Omental fat pad (tissue), 4 donors: ENCODE measurements around the gene SLC6A3. TPM values are rescaled to one million over a fixed set of nuclear protein-coding genes. Genes with fewer than 3 reads are reported as not detected.

ENCODE experiments used
- ATAC-seq: fragments of 150-250 bp; one replicate; pipeline ENCODE4 v1.9.1; 2016; ENCODE audit warnings: mild to moderate bottlenecking, moderate library complexity; ENCODE audit not compliant: low FRiP score
- DNase-seq: peaks from one replicate; pipeline ENCODE4 v3.0.0-alpha.2; 2019; ENCODE audit warnings: low spot score
- total RNA-seq, 4 donors: library from RNA; depleted of rRNA; stranded (reverse); fragments of >200 nt; gene quantifications; one replicate each; pipeline ENCODE4 v1.1.0, GENCODE V29; 2016
- TF ChIP-seq, protein P1 (sequence below), 3 donors: fragments of 450-650 bp; IDR thresholded peaks; one replicate each; pipeline ENCODE4 v1.5.1; 2016 to 2017; ENCODE audit warnings: antibody characterized with exemption in 3 of 3, mild to moderate bottlenecking in 3 of 3, moderate library complexity in 2 of 3

SLC6A3 gene
- total RNA-seq, 4 donors from 2014 or later: 0.32 to 1.2 (median 0.55) TPM

DNA sequence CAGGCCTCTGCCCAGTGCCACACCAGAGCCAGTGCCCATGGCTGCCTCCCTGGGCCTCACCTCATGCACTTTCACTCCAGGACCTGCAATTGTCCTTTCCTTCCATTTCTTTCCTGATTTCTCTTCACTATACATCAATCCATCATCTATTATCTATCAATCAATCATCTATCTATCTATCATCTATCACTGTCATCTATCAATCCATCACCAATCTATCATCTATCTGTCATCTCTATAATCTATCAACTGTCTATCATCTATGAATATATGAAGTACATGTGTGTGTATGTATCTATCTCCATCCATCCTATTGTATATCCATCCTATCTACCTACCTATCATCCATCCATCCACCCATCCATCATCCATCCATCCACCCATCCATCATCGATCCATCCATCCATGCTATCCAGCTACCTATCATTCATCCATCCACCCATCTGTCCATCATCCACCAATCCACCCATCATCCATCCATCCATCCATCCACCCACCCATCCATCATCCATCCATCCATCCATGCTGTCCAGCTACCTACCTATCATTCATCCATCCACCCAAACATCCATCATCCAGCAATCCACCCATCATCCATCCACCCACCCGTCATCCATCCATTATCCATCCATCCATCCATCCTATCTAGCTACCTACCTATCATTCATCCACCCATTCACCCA is 26.9 kb downstream of the SLC6A3 start:
- no peak for ATAC-seq
- TF ChIP-seq, protein P1, sequence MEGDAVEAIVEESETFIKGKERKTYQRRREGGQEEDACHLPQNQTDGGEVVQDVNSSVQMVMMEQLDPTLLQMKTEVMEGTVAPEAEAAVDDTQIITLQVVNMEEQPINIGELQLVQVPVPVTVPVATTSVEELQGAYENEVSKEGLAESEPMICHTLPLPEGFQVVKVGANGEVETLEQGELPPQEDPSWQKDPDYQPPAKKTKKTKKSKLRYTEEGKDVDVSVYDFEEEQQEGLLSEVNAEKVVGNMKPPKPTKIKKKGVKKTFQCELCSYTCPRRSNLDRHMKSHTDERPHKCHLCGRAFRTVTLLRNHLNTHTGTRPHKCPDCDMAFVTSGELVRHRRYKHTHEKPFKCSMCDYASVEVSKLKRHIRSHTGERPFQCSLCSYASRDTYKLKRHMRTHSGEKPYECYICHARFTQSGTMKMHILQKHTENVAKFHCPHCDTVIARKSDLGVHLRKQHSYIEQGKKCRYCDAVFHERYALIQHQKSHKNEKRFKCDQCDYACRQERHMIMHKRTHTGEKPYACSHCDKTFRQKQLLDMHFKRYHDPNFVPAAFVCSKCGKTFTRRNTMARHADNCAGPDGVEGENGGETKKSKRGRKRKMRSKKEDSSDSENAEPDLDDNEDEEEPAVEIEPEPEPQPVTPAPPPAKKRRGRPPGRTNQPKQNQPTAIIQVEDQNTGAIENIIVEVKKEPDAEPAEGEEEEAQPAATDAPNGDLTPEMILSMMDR (IDR thresholded peaks at IDR 0.05): no peak
- no peak for DNase-seq

DNA sequence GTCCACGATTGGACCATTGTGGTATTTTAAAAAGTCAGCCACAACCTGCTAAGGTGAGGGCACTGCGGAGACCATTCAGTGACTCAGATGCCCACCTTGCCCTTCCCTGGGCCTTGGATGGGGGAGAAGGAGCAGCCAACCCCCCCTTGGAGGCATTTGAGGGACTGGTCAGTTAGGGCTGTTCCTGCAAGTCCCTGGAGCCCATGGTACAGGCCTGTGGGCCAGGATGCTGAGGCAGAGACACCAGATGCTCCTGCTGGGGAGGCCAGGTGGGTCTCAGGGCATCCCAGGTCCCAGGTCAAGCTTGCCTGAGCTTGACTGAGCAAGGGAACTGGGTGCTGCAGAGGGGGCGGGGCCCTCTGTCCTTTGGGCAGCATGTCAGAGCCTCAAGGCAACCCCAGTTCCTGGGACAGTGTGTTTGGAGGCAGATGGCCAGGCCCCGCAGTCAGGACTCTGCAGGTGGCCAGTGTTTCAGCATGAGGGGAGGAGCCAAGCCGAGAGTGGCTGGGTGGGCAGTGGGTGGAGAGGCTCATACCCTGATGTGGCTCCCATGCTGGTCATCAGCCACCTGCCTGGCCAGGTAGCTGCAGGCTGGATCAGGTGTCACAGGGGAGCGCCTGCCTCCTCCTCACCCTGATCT is 27.5 kb downstream of the SLC6A3 start:
- TF ChIP-seq, protein P1 (IDR thresholded peaks at IDR 0.05): no peak
- DNase-seq (no peak), ATAC-seq (no peak)

GRCh38 chr5:1416856-1417469 is 28.3 kb downstream of the SLC6A3 start:
- DNase-seq (no peak), ATAC-seq (no peak)
- TF ChIP-seq, protein P1 (IDR thresholded peaks at IDR 0.05): no peak

GRCh38 chr5:1415626-1416360 is 29.4 kb downstream of the SLC6A3 start:
- TF ChIP-seq, protein P1 (IDR thresholded peaks at IDR 0.05): no peak
- DNase-seq (no peak), ATAC-seq (no peak)

DNA sequence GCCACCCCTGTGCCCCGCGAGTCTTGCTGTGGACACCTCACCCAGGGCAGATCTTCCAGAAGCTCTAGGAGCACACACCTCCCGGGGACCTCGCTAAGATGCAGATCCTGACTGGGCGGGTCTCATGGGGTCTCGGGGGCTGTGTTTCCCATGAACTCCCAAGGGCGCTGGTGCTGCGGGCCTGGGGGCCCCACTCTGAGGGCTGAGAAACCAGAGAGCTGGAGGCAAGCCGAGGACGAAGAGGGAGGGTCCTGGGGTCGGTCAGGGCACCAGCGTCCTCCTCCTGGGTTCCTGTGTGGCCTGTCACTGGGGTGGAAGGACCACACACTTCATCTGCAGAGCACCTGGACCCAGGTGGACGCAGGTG is 30.2 kb downstream of the SLC6A3 start:
- DNase-seq: no peak

GRCh38 chr5:1414311-1415058 is 30.8 kb downstream of the SLC6A3 start:
- TF ChIP-seq, protein P1 (IDR thresholded peaks at IDR 0.05): no peak
- no peak for ATAC-seq
- DNase-seq: no peak

More for the DNA sequence above, 30.2 kb downstream of the SLC6A3 start:
- TF ChIP-seq, protein P1 (IDR thresholded peaks at IDR 0.05): no peak
- no peak for ATAC-seq
